NCI-H2107 (cell line): ENCODE results near the gene GSG1L2.

Source experiments
- DNase-seq: peaks from one replicate; lab custom pipeline; 2025; lab: John Stamatoyannopoulos, UW

GSG1L2 gene

DNA sequence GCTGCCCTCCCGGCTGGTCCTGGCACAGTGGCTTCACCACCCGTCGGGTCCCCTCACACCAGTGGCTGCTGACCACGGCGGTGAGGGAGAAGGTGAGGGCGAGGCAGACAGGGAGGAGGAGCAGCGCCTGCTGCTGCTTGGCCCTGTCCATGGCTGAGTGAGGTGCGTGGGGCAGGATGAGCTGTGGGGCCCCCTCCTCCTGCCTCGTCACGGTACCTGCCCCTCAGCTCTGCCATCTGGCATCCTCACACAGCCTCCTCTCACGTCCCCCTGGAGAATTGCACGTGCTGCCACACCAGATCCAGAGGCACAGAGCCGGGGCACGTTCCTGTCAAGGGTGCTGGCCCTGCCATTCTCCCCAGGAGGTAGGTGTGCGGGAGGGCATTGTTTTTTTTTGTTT, at the start of gene GSG1L2:
Gene GSG1L2 (minus strand): TSS at position 159 of the 400 bp plus-strand sequence. CDS start 8 bp downstream, at position 151.
- no peak for DNase-seq

DNA sequence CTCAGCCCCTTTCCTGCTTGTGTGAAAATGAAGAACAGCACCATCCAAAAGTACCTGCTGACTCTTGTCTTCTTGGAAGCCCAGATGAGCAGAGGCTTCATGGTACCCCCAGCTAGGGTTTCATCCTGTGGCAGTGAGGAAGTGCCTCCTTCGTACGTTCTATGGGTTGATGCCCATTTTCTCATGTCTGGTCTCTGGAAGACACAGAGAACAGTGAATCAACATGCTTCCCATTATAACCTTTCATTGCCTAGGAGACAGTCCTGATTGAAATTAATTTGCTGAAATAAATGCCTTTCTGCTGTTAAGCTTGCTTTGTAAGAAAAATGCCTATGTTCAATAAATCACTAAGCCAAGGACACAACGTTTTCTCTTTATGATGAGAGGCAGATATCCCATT, 46.7 kb upstream of the GSG1L2 start:
- no peak for DNase-seq

DNA sequence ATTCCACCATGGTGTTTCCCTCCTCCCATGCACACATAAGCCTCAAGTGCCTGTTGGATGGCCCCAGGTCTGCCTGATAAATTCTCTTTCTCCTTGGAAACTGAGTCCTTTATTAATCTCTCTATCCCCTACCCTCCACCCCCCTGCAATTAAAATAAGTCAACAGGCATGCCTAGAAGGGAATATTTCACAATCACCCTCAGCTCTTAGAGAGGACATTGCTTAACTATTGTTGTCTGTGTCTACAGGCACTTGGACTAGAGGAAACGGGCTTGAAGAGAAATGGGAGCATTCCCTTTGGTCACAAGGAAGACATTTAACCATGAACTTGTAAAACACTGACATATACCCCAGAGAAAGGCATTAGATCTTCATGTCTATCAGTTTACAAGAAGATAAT, 43.7 kb upstream of the GSG1L2 start:
- DNase-seq, result no peak

DNA sequence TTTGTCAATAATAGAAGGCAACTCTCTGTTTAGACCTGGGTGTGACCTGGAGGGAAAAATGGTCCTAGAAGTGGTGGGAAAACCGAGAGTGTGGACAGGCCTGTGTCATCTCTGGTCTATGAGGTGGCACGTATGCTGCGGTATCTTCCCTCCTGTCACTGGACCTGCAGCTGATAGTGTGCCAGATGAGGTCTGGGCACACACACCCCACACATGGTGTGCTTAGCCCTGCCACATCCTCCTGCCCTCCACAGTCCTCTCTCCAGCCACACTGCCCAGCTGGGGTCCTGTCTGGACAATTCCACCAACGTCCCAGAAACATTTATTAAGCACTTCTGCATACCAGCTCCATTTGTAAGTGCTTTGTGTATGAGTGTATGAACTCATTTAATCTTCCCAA, 41.1 kb upstream of the GSG1L2 start:
- no peak for DNase-seq

DNA sequence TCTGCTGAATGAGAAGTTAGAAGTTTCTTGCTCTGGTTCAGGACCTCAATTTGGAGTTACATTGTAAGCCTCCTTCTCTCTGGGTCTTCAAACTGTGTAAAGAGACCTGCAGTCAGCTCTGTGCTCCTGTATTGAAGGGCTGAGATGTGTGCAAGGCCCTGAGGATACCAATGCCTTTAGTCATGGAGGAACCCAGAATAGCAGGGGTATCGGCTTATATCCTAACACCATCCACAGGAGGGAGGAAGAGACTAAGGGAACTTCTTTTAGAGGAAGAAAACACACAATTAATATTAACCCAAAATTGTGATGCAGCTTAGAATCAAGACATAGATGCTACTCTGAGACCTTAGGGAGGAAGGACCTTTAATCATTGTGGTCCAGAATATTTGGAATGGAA, 40.3 kb upstream of the GSG1L2 start:
- DNase-seq, result no peak

DNA sequence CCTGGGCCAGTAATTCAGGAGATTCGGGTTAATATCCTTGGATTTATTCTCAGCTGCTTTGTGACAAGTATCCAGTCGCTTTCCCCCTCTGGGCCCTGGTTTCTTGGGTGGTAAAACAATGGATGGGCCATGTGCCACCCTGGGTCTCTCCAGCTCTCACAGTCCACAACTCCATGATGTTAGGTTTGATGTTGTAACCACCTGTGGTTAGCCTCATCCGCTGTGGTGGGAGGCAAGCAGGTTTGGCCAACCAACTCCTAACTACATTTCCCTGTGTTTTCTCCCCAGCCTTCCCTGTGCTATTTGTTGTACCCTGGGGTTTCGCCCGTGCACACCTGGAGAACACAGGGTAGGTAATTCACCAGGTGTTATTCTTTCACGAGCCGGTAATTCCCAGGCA, 39.0 kb upstream of the GSG1L2 start:
- no peak for DNase-seq

DNA sequence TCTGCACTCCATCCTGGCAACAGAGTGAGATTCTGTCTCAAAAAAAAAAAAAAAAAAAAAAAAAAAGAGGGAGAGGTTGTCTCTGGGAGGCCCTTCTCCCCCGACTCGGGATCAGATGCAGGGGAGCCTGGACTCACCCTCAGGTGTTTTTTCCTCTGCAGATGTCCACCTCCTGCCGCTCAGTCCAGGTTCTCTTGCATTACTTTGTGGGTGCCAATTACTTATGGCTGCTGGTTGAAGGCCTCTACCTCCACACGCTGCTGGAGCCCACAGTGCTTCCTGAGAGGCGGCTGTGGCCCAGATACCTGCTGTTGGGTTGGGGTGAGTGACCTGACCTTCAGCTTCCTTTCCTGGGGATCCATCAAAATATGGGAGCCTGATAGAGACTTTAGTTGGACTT, 37.9 kb upstream of the GSG1L2 start:
- no peak for DNase-seq

DNA sequence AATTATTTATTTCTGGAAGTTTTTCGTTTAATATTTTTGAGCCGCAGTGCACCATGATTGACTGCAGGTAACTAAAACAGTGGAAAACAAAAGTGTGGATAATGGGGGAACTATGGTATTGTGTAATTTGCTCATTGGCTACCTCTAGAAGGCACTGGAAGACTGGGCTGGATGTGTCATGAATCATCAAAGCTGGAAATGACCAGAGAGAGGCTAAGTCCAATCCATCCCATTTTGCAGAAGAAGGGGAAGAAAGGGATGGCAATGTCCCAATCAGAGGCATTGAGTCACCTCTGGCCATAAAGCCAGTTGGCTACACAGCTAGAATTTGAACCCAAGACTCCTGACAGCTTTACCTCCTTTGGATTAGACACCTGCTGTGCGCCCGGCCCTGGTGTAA, 33.2 kb upstream of the GSG1L2 start:
- no peak for DNase-seq

DNA sequence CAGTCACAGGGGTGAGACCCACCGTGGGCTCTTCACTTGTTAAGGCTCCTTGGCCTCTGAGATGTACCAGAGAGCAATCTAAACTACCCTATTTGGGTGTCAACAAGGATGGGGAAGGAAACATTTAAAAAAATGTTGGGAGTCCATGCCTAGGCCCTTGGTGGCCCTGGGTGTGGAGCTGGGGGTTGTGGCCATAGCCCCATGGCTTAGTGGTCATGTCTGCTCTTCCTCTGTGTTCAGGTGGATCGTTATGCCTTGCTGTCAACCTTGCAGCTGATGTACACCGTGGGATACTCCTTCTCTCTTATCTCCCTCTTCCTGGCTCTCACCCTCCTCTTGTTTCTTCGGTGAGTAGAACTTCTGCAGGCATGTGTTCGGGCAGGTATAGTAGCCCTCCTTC, 32.4 kb upstream of the GSG1L2 start:
- no peak for DNase-seq

DNA sequence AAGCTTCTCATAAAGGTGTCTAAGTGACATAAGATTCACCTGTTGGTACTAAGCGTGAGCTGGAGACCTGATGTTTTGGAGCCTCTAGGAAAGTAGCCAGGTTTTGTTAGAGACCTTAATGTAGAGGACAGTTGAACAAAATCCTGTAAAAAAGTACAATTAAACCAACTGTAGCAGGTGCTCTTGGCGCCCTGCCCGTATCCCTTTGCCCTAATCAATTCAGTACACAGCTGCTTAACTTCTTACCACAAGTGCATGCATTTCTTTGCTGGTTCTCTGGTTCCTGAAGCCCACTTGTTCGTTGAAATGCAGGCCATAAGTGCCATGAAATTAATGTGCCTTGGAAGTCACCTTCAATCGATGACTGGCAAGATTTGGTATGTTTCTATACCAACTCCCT, 28.3 kb upstream of the GSG1L2 start:
- no peak for DNase-seq

DNA sequence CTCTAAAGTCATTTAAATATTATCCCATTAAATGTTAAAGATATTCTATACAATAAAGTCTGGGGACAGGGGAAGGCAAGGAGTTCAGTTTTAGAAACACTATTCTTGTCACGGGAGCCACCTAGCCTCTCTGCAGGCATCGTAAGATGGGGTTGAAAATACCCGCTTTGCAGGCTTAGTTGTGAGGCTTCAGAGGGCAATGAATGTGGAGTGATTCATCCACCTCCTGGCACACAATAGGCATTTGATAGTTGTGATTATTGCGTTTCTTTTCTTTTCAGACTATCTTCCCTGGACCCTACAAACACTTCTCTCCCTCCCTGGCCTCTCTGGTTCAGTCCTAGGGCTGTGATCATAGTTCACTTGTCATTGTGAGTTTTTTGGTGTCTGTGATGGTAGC, 23.4 kb upstream of the GSG1L2 start:
- no peak for DNase-seq

DNA sequence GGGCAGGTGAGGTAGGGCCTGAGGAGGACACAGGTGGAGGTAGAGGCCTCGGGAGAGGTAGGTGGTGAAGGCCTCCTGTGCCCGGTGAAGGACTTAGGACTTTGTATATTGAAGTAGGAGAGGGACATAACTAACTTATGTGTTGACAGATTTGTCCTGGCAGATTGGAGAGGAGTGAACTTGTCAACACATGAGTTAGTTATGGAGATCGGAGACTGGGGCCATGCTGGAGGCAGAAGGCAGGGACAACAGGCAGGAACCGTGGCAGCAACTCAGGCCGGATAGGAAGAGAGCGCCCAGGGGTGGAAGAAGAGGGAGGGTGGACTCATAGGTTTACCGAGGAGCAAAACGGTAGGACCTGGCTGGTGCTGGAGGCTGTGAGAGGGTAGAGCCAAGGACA, 22.3 kb upstream of the GSG1L2 start:
- no peak for DNase-seq

DNA sequence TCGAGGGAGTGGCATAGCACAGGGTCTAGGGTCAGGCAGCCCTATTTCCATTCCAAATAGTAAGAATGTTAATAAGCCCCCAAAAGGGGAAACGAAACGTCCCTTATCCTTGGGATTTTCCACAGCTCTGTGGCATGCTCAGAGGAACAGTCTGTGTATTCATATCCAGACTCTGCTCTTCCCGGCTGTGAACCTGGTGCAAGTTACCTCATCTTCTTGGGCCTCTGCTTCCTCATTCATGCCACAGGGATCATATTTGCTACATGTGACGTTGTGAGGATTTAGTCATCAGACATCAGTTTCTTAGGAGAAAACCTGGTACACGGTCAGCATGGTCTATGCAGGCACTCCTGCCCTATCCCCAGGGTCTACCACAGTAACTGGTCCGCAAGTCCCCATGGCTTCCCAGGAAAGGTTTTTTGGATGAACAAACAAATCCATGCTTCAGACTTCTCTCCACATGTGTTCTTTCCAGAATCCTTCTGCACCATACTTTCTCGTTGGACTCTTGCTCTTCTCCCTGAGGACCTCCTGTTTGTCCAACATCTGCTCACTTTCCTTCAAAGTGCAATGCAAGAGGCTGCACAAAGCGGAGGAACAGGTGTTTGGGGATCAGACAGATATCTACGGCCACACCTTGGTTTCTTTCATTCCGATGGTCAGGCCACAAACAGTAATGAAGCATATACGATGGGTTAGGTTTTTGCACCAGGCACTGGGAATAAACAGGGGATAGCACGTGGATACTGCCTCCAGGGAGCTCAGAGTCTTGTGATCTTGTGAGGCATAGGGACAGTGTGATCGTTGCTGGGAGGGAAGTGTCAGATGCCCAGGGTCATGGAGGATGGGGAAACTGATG, 21.5 kb upstream of the GSG1L2 start:
- DNase-seq, result no peak

DNA sequence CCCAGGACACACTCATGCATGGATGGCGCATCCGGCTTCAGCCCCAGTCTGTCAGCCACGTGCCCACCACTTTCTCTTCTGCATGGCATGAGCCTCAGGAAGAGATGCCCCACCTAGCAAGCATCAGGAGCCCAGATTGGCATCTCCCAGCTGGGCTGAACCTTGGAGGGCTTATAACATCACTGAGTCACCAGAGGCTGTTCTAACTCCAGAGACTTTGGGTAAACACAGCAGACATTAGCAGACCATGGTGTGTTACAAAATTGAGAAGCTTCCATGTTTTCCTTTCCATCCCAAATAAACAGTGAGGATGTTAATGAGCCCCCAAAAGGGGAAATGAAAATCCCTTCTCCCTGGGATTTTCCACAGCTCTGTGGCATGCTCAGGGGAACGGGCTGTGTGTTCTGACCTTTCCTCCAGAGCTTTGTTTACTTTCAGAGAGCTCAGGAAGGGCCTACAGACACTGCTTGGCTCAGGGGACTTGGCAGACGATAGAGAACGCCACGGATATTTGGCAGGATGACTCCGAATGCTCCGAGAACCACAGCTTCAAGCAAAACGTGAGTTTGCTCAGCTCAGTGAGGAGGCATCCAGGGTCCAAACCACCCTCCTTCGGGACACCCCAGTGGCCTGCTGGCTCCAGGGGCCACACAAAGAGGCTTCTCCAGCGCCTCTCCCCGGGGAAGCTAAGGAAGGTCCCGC, 20.3 kb upstream of the GSG1L2 start:
- DNase-seq, result no peak

DNA sequence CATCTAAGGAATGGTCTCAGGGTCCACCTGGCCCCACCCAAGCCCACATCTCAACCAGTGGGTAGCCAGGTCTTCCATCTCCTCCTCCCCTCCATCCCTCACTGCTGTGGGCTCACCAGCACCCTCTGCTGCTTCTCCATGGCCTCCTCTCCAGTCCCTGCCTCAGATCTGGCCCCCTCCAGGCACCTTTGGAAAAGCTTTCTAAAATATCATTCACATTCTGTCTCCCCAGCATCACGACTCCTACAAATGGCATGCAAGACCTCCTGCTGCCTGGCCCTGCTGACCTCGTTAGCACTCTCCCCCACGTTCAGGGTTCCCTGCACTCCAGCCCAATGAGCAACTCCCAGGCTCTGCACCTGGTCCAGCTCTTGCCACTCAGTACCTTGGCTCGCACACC, 17.6 kb upstream of the GSG1L2 start:
- no peak for DNase-seq

DNA sequence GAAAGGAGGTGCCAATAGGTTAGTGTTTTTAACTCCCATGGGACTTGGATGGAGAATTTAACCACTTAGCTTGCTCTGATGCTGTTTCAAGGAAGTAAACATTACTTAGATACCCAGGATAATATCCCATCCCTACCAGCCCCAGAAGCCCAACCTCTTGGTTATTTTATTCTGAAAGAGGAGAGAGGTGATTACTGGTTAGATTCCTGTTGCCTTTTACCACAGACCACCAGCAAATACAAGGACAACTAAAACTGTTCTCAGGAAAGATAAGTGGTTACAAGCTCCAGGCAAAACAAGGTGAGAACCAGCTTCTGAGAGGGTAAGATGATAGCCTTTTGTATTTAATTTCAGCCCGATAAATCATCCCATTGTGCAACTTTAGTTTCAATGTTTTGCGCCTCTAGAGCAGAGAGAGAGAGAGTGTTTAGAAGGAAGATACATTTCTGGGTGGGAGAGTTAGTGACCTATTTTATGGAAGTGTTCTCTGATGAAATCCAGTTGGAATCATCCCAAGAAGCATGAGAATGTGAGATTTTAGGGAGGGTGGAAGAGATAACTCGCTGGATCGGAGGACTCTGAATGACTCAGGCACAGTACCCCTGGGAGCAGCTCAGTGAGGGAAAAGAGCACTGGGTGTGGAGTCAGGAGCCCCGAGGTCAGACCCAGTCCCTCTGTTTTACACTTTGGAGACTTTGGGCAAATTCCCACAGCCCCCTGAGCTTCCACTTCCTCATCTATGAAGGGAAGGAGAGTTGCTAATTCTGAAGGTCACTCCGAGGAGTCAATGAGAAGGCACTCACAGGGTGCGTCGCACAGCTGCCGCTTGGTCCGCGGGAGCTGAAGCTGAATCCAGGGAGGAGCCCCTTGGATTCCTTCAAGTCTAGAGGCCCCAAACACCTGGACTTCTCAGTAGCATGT, 15.9 kb upstream of the GSG1L2 start:
- no peak for DNase-seq

DNA sequence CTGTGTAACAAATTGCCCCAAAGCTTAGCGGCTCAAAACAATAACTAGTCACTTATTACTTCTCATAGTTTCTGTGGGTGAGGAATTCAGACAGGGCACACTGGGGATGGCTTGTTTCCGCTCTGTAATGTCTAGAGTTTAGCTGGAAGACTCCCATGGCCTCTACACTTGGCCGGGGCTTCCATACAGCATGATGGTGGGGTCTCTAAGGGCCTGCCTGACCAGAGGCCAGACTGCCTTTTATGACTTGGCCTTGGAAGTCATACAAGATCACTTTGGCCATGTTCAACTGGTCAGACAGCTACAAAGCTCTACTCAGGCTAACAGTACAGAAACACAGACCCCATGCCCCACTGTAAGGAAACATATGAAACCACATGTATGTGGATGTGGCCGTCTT, 12.0 kb upstream of the GSG1L2 start:
- no peak for DNase-seq

DNA sequence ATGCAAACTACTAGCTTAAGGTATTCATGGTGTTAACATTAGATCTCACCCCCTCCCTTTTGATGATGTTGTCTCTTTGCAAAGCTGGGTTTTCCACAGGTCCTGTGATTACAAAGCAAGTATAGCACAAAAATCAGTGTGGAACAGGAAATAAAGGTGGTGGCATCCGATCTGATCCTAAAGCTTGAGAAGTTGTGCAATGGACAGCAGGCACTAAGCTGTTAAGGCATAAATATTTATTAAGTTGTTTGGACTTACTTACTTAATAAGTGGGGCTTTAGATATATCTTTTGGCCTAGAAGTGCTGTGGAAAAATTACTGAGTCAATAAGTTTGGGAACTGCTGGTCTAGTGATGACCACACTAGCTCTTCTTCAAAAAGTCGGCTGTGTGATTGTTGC, 8.8 kb upstream of the GSG1L2 start:
- no peak for DNase-seq

DNA sequence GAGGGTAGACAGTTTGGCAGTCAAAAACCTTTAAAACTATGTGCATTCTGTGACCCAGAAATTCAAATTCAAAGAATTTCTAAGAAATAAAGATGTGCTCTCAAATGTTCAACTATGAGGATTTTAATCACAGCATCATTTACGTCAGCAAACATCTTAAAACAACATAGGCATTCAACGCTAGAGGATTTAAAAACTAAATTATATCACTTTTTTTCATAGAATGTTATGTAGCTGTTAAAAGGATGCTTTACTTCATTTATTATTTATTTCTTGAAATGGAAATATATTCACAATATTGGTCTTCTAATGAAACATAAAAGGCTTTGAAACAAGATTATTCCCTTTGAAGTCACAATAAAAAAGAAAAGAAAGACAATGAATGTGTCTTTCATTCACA, 7.5 kb upstream of the GSG1L2 start:
- DNase-seq, result no peak

DNA sequence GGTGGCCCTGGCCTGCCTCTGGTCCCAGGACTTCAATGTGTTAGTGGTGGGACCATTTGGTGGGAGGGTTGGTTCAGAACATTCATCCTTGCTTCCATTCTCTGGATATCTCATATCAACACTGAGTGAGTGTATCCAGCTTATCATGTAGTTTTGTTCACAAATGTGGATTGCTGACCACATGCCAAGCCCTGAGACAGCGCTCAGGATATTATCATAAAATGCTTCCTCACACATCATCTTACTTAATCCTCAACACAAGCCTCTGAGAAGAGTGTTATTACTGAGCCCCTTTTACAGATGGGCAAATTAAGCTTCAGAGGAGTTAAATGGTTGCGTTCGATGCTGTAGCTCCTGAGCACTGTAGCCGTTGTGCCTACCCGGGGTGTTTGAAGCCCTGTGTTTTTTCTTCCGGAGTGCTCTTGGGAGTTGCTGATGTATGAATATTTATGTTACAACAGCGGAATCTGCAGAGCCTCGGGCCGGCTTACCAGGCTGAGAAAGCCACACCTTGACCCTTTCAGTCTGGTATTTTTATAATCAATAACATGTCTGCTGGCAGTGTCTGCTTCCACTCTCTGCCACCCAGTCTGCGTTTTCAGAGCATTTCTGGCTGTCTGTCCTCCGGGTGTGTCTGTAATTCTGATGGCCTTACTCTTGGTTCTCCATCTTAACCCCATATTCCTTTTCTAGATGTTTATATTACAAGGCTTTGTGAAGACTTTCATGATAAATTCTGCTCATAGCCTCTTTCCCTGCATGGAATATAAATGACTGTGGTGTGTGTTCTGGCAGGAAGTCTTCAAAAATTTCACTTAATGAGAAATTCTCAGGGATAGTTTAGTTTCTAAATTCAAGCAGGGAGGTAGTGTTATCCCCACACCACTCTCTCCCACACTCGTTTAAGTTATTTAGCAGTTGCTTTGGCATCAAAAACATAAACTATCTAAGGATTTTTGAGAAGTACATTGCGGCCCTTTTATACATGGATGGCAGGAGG, 6.7 kb upstream of the GSG1L2 start:
- no peak for DNase-seq

DNA sequence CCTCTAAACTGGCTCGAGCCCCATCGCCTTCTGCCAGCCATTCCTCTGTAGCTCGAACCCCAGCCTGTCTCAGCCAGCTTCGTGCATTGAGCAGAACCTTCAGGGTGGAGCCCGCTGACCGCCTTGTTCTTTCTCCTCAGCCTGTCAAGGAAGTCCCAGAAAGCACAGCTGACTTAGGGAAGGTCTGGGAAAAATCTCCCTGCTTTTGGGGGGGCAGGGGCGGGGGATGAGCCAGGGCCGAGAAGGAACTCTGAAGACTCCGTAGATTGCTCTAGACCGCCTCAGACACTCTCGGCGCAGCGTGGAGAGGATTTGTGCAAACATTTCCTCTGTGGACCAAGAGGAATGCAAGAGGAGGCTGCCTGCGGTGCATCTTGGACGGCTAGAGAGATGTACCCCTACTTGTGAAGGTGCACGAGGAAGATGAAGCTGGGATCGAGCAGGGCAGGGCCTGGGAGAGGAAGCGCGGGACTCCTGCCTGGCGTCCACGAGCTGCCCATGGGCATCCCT, 3.8 kb upstream of the GSG1L2 start, which contains the start of gene GLP2R:
Gene GLP2R (plus strand): TSS at position 284 of the 510 bp plus-strand sequence. CDS start 140 bp downstream, at position 424.
- DNase-seq, result no peak
